Natural killer cell (primary cell): ENCODE data around the gene CARD8. TPM values are rescaled to one million over a fixed set of nuclear protein-coding genes. Genes with fewer than 3 reads are reported as not detected.

Experiments
- ATAC-seq, 3 donors: fragments of 150-1000 bp in 2 of 3; fragments of 200-7000 bp in 1 of 3; cut with Tn5 transposase; 1 replicate in 1 of 3; 2 replicates in 2 of 3; pipeline ENCODE4 v1.10.0; 2021; ENCODE audit warnings: mild to moderate bottlenecking in 2 of 3, moderate library complexity in 2 of 3
- DNase-seq, 2 donors: peaks; one replicate each; pipeline versions ENCODE4 v3.0.0 to v3.0.0-alpha.2; 2013 to 2021; ENCODE audit warnings: mixed read lengths in 1 of 2
- H3K27ac ChIP-seq: one replicate; pipeline ENCODE4 v1.5.1; 2013; ENCODE audit warnings: mild to moderate bottlenecking, low read length
- H3K27me3 ChIP-seq: one replicate; pipeline ENCODE4 v1.6.1; 2013; ENCODE audit warnings: low read length; ENCODE audit not compliant: control insufficient read depth, insufficient read depth
- H3K36me3 ChIP-seq: one replicate; pipeline ENCODE4 v1.6.1; 2013; ENCODE audit warnings: low read length; ENCODE audit not compliant: control insufficient read depth, insufficient read depth
- H3K4me1 ChIP-seq: one replicate; pipeline ENCODE4 v1.6.1; 2013; ENCODE audit warnings: low read length; ENCODE audit not compliant: control insufficient read depth, insufficient read depth
- H3K4me3 ChIP-seq: one replicate; pipeline ENCODE4 v1.5.1; 2013; ENCODE audit warnings: low read length
- H3K9me3 ChIP-seq: one replicate; pipeline ENCODE4 v1.6.1; 2013; ENCODE audit warnings: low read length; ENCODE audit not compliant: control insufficient read depth, insufficient read depth
- H3K27ac Mint-ChIP-seq, 2 donors: one replicate each; pipeline ENCODE4 v1.8.0; 2022; ENCODE audit warnings: mild to moderate bottlenecking in 2 of 2, mixed read lengths in 2 of 2, moderate library complexity in 1 of 2
- H3K27me3 Mint-ChIP-seq, 2 donors: one replicate each; pipeline ENCODE4 v1.8.0; 2022; ENCODE audit warnings: low read depth in 2 of 2, mixed read lengths in 2 of 2
- H3K36me3 Mint-ChIP-seq: one replicate; pipeline ENCODE4 v1.8.0; 2022; ENCODE audit warnings: mixed read lengths
- H3K4me1 Mint-ChIP-seq, 2 donors: one replicate each; pipeline ENCODE4 v1.8.0; 2022; ENCODE audit warnings: mixed read lengths in 2 of 2
- H3K4me3 Mint-ChIP-seq: one replicate; pipeline ENCODE4 v1.8.0; 2022; ENCODE audit warnings: mild to moderate bottlenecking, moderate library complexity, mixed read lengths
- H3K9me3 Mint-ChIP-seq, 2 donors: one replicate each; pipeline ENCODE4 v1.8.0; 2022; ENCODE audit warnings: mixed read lengths in 2 of 2
- CTCF ChIP-seq: fragments of 200-600 bp; IDR thresholded peaks from one replicate; pipeline ENCODE4 v1.8.0; 2022; ENCODE audit warnings: antibody characterized with exemption
- WGBS: methylation state at CpG from one replicate; pipeline ENCODE4 v1.1.7; 2013; ENCODE audit warnings: missing lambda C conversion rate; ENCODE audit not compliant: insufficient coverage; 5-methylcytosine and 5-hydroxymethylcytosine counted together
- intact Hi-C: fragments of 100-400 bp; cut with micrococcal nuclease; formaldehyde crosslinking; loops from one replicate; pipeline ENCODE4 v1.14.2; 2022
- total RNA-seq, 4 donors: library from RNA; stranded (reverse); fragments of 120-200 nt in 1 of 4; gene quantifications; one replicate each; pipeline versions ENCODE4 v1.2.3 to v1.2.4, GENCODE V29; 2013 to 2022

Gene CARD8
- total RNA-seq, 3 donors from 2014 or later (not counting 1 experiment from before 2014, with no cell fraction given), result 147 to 216 (median 154) TPM

GRCh38 chr19:48192750-48193149 lies 63.0 kb downstream of the CARD8 start:
- Mint-ChIP-seq H3K4me3 (no peak overlapping the region), H3K27me3 (no peaks in the 10 kb centered on the region), H3K36me3 (no peaks in the 10 kb centered on the region), H3K4me1 (peaks cover 4 to 6% of the 10 kb centered on the region in 2 donors), H3K27ac (no peak overlapping the region), H3K9me3 (no peaks in the 10 kb centered on the region)
- peaks cover 2% of the 10 kb centered on the region for H3K36me3 ChIP-seq
- H3K4me1 ChIP-seq, result peaks cover 11% of the 10 kb centered on the region
- no peak overlapping the region for H3K27ac ChIP-seq
- no peaks in the 10 kb centered on the region for H3K27me3 ChIP-seq
- no peak for DNase-seq
- no peak overlapping the region for H3K4me3 ChIP-seq
- TF ChIP-seq CTCF, result no peak
- 97% methylated on average over 7 of the region's 7 CpGs for WGBS
- no peaks in the 10 kb centered on the region for H3K9me3 ChIP-seq
- no peak for ATAC-seq
- intact Hi-C loops, result no loop called here

GRCh38 chr19:48190885-48191284 lies 64.8 kb downstream of the CARD8 start:
- Mint-ChIP-seq H3K4me1 (peaks cover 0 to 2% of the 10 kb centered on the region in 2 donors), H3K36me3 (no peaks in the 10 kb centered on the region), H3K9me3 (no peaks in the 10 kb centered on the region), H3K27ac (no peak overlapping the region), H3K27me3 (no peaks in the 10 kb centered on the region), H3K4me3 (no peak overlapping the region)
- TF ChIP-seq CTCF, result no peak
- ATAC-seq (no peak), DNase-seq (no peak)
- WGBS, result 100% methylated on average over 3 of the region's 3 CpGs
- intact Hi-C loops, result no loop called here
- H3K4me1 ChIP-seq, result peaks cover 5% of the 10 kb centered on the region
- H3K4me3 ChIP-seq, result no peak overlapping the region
- H3K9me3 ChIP-seq, result no peaks in the 10 kb centered on the region
- no peak overlapping the region for H3K27ac ChIP-seq
- H3K36me3 ChIP-seq, result peaks cover 2% of the 10 kb centered on the region
- no peaks in the 10 kb centered on the region for H3K27me3 ChIP-seq

- no peak for TF ChIP-seq CTCF
- no peaks in the 10 kb centered on the region for H3K9me3 ChIP-seq
- intact Hi-C loops, result no loop called here
- H3K27ac ChIP-seq, result no peak overlapping the region
- no peak overlapping the region for H3K4me3 Mint-ChIP-seq
- peaks cover 2% of the 10 kb centered on the region for H3K36me3 ChIP-seq
- H3K9me3 Mint-ChIP-seq, result no peaks in the 10 kb centered on the region
- no peaks in the 10 kb centered on the region for H3K36me3 Mint-ChIP-seq
- H3K27ac Mint-ChIP-seq, result no peak overlapping the region
- no peaks in the 10 kb centered on the region for H3K4me1 Mint-ChIP-seq
- H3K4me1 ChIP-seq, result peaks cover 5% of the 10 kb centered on the region
- peak; percentile 81 to 88 (median 82) for ATAC-seq
- no peaks in the 10 kb centered on the region for H3K27me3 Mint-ChIP-seq
- H3K27me3 ChIP-seq, result no peaks in the 10 kb centered on the region
- WGBS, result 86% methylated on average over 12 of the region's 13 CpGs
- no peak overlapping the region for H3K4me3 ChIP-seq
- peak; percentile 34 to 67 for DNase-seq
Observed at GRCh38 chr19:48190288-48190884, 65.3 kb downstream of the CARD8 start.

- Mint-ChIP-seq H3K36me3 (no peaks in the 10 kb centered on the region), H3K4me3 (no peak overlapping the region), H3K9me3 (peaks cover 0 to 2% of the 10 kb centered on the region in 2 donors), H3K27me3 (no peaks in the 10 kb centered on the region), H3K27ac (no peak overlapping the region), H3K4me1 (no peaks in the 10 kb centered on the region)
- no peak overlapping the region for H3K27ac ChIP-seq
- ATAC-seq, result no peak
- intact Hi-C loops, result no loop called here
- no peaks in the 10 kb centered on the region for H3K4me1 ChIP-seq
- H3K4me3 ChIP-seq, result no peak overlapping the region
- no peaks in the 10 kb centered on the region for H3K9me3 ChIP-seq
- H3K36me3 ChIP-seq, result peaks cover 2% of the 10 kb centered on the region
- WGBS, result 71% methylated on average over 7 of the region's 8 CpGs
- no peaks in the 10 kb centered on the region for H3K27me3 ChIP-seq
- no peak for DNase-seq
- TF ChIP-seq CTCF, result no peak
Observed at GRCh38 chr19:48186541-48186991, 69.1 kb downstream of the CARD8 start.
